Measurements from ENCODE around the gene MAPKAPK5.
A peak's percentile ranks its signal among the peaks of the same experiment; 100 is the strongest.
"Not testable (repeated sequence)": the region's sequence is repeated elsewhere in the genome, so short reads cannot be mapped to it uniquely, and the experiment has no call there.

Gene MAPKAPK5

DNA sequence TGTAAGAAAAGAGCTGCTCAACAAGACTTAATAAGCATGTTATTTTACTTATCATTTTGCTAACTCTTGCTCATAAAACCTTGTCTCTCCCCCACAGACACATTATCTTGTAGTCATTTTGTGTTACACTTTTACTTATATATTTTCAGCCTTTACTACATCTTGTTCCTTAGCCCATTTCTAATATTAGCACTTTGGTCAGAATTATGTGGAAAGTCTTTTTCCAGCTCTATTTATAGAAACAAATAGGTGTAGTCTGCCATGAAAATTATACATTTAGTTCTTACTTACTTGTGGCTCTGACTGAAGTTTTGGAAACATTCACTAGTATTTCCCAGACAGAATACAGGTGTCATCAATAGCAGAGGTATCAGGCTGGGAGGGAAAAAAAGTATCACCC is 94.8 kb downstream of the MAPKAPK5 start:
- no peak overlapping the region for H3K4me3 ChIP-seq (ENCODE audit: low read depth, low read length)
- TF ChIP-seq, protein P1, sequence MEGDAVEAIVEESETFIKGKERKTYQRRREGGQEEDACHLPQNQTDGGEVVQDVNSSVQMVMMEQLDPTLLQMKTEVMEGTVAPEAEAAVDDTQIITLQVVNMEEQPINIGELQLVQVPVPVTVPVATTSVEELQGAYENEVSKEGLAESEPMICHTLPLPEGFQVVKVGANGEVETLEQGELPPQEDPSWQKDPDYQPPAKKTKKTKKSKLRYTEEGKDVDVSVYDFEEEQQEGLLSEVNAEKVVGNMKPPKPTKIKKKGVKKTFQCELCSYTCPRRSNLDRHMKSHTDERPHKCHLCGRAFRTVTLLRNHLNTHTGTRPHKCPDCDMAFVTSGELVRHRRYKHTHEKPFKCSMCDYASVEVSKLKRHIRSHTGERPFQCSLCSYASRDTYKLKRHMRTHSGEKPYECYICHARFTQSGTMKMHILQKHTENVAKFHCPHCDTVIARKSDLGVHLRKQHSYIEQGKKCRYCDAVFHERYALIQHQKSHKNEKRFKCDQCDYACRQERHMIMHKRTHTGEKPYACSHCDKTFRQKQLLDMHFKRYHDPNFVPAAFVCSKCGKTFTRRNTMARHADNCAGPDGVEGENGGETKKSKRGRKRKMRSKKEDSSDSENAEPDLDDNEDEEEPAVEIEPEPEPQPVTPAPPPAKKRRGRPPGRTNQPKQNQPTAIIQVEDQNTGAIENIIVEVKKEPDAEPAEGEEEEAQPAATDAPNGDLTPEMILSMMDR (IDR thresholded peaks at IDR 0.05; ENCODE audit: low read depth, low read length): no peak
- TF ChIP-seq, protein P2, sequence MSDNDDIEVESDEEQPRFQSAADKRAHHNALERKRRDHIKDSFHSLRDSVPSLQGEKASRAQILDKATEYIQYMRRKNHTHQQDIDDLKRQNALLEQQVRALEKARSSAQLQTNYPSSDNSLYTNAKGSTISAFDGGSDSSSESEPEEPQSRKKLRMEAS (IDR thresholded peaks at IDR 0.05; ENCODE audit: low read depth, low read length): no peak
- TF ChIP-seq POLR2A (IDR thresholded peaks at IDR 0.05; ENCODE audit: extremely low read depth, insufficient read length): no peak
- TF ChIP-seq MYC (IDR thresholded peaks at IDR 0.05; ENCODE audit: low read depth, low read length): no peak
- no peak for DNase-seq (ENCODE audit: low read depth)

DNA sequence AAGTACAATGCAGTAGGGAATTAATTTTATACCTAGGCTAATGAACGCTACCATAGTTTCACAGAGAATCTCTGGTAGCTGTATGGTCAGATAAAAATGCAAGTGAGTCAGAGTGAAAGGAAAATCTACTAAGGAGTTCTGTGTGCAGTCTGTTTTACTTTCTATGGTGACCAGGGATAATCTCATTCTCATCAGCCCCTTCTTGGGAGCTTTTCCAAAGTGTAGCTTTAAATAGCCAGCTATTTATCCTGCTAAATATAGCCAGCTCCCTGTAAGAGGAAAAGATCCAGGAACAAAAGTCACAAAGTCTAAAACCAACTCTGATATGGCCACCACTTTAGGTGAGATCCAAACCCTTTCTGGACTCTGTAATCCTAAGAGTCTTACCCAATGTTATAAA is 95.4 kb downstream of the MAPKAPK5 start:
- TF ChIP-seq, protein P1 (IDR thresholded peaks at IDR 0.05; ENCODE audit: low read depth, low read length): no peak
- TF ChIP-seq MYC (IDR thresholded peaks at IDR 0.05; ENCODE audit: low read depth, low read length) (no peak), POLR2A (IDR thresholded peaks at IDR 0.05; ENCODE audit: extremely low read depth, insufficient read length) (no peak)
- TF ChIP-seq, protein P2 (IDR thresholded peaks at IDR 0.05; ENCODE audit: low read depth, low read length): no peak
- H3K4me3 ChIP-seq (ENCODE audit: low read depth, low read length): no peak overlapping the region
- DNase-seq (ENCODE audit: low read depth): no peak

DNA sequence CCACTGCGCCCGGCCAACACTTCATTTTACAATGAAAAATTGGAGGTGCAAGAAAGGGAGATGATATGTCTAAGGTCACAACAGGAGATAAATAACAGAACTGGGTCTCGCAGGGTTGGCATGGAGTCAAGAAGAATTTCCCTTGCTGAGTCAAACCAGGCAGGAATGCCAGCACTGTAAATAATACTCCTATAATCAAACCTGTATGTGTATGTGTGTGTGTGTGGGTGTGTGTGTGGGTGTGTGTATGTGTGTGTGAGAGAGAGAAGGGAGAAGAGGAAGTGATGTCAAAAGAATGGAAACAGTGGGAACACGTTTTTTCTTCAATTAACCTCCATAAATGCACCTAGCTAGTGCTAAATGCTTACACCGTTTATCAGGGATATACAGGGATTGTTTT is 100.5 kb downstream of the MAPKAPK5 start:
- no peak overlapping the region for H3K4me3 ChIP-seq (ENCODE audit: low read depth, low read length)
- TF ChIP-seq, protein P2 (IDR thresholded peaks at IDR 0.05; ENCODE audit: low read depth, low read length): no peak
- TF ChIP-seq, protein P1 (IDR thresholded peaks at IDR 0.05; ENCODE audit: low read depth, low read length): no peak
- TF ChIP-seq MYC (IDR thresholded peaks at IDR 0.05; ENCODE audit: low read depth, low read length) (no peak), POLR2A (IDR thresholded peaks at IDR 0.05; ENCODE audit: extremely low read depth, insufficient read length) (no peak)
- DNase-seq (ENCODE audit: low read depth): peak; percentile 42

DNA sequence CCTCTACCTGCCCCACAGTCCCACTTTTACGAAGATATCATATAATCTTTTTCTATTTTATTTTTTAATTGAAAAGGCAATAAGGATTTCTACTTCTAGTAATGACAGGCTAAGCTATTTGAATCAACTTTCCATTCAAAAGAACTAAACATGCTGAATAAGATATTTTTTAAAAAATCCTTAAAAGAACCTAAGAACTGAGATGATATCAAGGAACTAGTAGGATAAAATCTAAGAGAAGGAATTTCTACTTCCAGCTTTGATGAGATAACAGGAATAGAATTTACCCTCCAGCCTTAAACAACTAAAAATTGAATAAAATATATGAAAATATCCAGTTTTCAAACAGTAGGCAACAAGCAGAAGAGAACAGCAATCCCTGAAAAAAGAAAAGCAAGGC is 101.9 kb downstream of the MAPKAPK5 start:
- TF ChIP-seq, protein P1 (IDR thresholded peaks at IDR 0.05; ENCODE audit: low read depth, low read length): no peak
- TF ChIP-seq, protein P2 (IDR thresholded peaks at IDR 0.05; ENCODE audit: low read depth, low read length): no peak
- no peak for TF ChIP-seq POLR2A (IDR thresholded peaks at IDR 0.05; ENCODE audit: extremely low read depth, insufficient read length)
- TF ChIP-seq MYC (IDR thresholded peaks at IDR 0.05; ENCODE audit: low read depth, low read length): no peak
- DNase-seq (ENCODE audit: low read depth): no peak
- no peak overlapping the region for H3K4me3 ChIP-seq (ENCODE audit: low read depth, low read length)

DNA sequence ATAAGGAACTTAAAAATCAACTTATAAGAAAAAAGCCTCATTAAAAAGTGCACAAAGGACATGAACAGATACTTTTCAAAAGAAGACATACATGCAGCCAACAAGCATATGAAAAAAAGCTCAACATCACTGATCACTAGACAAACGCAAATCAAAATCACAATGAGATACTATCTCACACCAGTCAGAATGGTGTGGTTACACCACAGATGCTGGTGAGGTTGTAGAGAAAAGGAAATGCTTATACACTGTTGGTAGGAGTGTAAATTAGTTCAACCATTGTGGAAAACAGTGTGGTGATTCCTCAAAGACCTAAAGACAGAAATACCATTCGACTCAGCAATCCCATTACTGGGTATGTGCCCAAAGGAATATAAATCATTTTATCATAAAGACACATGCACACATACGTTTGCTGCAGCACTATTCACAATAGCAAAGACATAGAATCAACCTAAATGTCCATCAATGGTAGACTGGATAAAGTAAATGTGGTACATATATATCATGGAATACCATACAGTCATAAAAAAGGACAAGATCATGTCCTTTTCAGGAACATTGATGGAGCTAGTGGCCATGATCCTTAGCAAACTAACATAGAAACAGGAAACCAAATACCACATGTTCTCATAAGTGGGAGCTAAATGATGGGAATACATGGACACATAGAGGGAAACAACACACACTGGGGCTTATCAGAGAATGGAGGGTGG is 109.1 kb downstream of the MAPKAPK5 start:
- DNase-seq (ENCODE audit: low read depth); H3K4me3 ChIP-seq (ENCODE audit: low read depth, low read length): not testable (repeated sequence)
